ENCODE results near the gene PCNX2. TPM values are rescaled to one million over a fixed set of nuclear protein-coding genes. Genes with fewer than 3 reads are reported as not detected.

The PCNX2 gene
- total RNA-seq, 1 donor from 2014 or later: 18.4 TPM

DNA sequence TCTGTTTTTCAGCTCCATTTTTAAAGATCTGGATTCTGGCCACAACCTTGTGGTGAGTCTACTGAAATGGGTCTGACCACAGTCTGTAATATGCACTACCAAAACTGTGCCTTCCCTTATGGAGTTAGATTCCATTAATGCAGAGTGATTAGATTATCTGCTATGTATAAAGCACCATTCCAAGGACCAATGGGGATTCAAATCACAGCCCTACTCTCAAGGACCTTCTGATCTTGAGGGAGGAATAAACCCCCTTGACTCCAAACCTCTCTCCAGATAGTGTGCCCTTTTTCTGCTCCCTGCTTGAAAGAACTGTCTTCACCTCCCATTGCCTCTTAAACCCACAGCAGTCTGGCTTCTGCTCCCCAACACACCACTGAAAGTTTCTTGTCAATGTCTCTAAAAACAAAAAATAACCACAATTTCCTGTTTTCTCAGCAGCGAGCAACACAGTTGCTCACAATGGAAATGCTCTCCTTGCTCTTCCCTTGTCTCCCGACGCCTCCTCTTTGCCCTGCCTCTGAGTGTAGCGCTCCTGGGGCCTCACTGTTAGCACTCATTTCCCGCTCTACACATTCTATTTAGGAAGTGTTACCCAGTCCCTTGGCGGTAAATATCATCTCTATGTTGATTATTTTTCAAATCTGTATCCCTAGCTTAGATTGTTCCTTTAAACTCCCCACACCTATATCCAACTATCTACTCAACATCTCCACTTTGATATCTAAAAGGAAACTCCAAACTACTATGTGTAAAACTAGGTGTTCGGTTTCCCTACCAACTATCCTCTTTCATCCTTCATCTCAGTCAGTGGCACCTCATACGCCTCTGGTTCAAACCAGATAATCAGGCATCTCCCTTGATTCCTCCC, 13.6 kb downstream of the PCNX2 start:
- Mint-ChIP-seq H3K27ac (no peak overlapping the region), H3K4me3 (no peak overlapping the region), H3K27me3 (no peaks in the 10 kb centered on the region), H3K36me3 (no peaks in the 10 kb centered on the region), H3K4me1 (ENCODE audit: unreplicated experiment) (no peaks in the 10 kb centered on the region), H3K9me3 (peaks cover 4% of the 10 kb centered on the region)
- no peak for DNase-seq (ENCODE audit: extremely low spot score, unreplicated experiment)
- TF ChIP-seq CTCF (conservative IDR thresholded peaks at IDR 0.05): no peak

DNA sequence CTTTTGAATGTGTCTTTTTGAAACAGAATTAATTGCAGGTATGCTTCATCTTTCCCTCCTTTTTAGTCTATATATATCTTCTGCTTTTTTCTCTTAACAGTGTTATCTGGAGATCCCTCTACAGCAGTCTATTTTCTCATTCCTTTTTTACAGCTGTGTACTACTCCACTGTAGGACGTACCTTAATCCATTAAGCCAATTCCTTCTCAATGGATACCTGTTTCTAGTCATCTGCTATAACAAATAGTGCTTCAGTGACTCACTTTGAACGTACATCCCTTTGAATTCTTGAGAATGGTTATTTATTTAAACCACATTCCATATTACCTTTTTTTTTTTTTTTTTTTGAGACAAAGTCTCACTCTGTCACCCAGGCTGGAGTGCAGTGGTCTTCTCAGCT, 15.6 kb downstream of the PCNX2 start:
- Mint-ChIP-seq H3K27ac (no peak overlapping the region), H3K4me3 (no peak overlapping the region), H3K27me3 (no peaks in the 10 kb centered on the region), H3K9me3 (peaks cover 4% of the 10 kb centered on the region), H3K36me3 (no peaks in the 10 kb centered on the region), H3K4me1 (ENCODE audit: unreplicated experiment) (no peaks in the 10 kb centered on the region)
- no peak for DNase-seq (ENCODE audit: extremely low spot score, unreplicated experiment)
- no peak for TF ChIP-seq CTCF (conservative IDR thresholded peaks at IDR 0.05)

- no peaks in the 10 kb centered on the region for H3K27me3 Mint-ChIP-seq
- H3K4me1 Mint-ChIP-seq (ENCODE audit: unreplicated experiment): no peaks in the 10 kb centered on the region
- H3K9me3 Mint-ChIP-seq: peaks cover 4% of the 10 kb centered on the region
- no peak for TF ChIP-seq CTCF (conservative IDR thresholded peaks at IDR 0.05)
- no peak for DNase-seq (ENCODE audit: extremely low spot score, unreplicated experiment)
- H3K36me3 Mint-ChIP-seq: no peaks in the 10 kb centered on the region
- H3K4me3 Mint-ChIP-seq: no peak overlapping the region
- no peak overlapping the region for H3K27ac Mint-ChIP-seq
These were observed 16.9 kb downstream of the PCNX2 start for GRCh38 chr1:233278631-233279030.

- no peak overlapping the region for H3K27ac Mint-ChIP-seq
- peaks cover 4% of the 10 kb centered on the region for H3K9me3 Mint-ChIP-seq
- no peaks in the 10 kb centered on the region for H3K36me3 Mint-ChIP-seq
- no peaks in the 10 kb centered on the region for H3K27me3 Mint-ChIP-seq
- H3K4me1 Mint-ChIP-seq (ENCODE audit: unreplicated experiment): no peaks in the 10 kb centered on the region
- no peak overlapping the region for H3K4me3 Mint-ChIP-seq
- TF ChIP-seq CTCF (conservative IDR thresholded peaks at IDR 0.05): no peak
- DNase-seq (ENCODE audit: extremely low spot score, unreplicated experiment): no peak
These were observed 17.6 kb downstream of the PCNX2 start for GRCh38 chr1:233277637-233278606.

DNA sequence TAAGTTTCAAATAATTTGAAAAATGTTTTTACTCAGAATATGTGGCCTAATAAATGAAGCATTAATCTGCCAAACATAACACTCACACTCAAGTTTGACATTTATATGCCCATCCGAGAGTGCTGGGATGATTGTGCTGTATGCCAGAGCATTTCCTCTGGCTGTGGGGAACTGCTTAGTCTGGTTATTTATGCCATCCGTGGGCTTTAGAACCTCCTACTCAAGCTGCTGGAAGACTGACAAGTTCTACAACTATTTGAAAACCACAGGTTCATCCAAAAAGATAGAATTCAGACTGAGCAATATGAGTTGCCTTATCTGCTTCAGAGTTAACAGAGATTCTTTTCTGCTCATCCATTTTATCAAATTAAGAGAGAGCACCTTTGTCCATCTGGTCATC, 25.9 kb downstream of the PCNX2 start:
- no peak for DNase-seq (ENCODE audit: extremely low spot score, unreplicated experiment)
- Mint-ChIP-seq H3K27ac (no peak overlapping the region), H3K9me3 (no peaks in the 10 kb centered on the region)

More for the DNA sequence above, 25.9 kb downstream of the PCNX2 start:
- no peak overlapping the region for H3K4me3 Mint-ChIP-seq
- TF ChIP-seq CTCF (conservative IDR thresholded peaks at IDR 0.05): no peak
- H3K27me3 Mint-ChIP-seq: no peaks in the 10 kb centered on the region
- peaks cover 5% of the 10 kb centered on the region for H3K36me3 Mint-ChIP-seq
- no peaks in the 10 kb centered on the region for H3K4me1 Mint-ChIP-seq (ENCODE audit: unreplicated experiment)

Measured in type B pancreatic cell (in vitro differentiated cells).